HepG2 (cell line): Measurements from ENCODE around the gene ITGB5. TPM values are rescaled to one million over a fixed set of nuclear protein-coding genes. Genes with fewer than 3 reads are reported as not detected.

Experiments
- BCLAF1 ChIP-seq: fragments of 450-650 bp; IDR thresholded peaks from 2 replicates; pipeline ENCODE4 v1.6.1; 2017; ENCODE audit warnings: mild to moderate bottlenecking
- BORCS8-MEF2B ChIP-seq: sonication (generic); formaldehyde crosslinking; IDR thresholded peaks from 2 replicates; pipeline ENCODE4 v1.8.0; 2022; ENCODE audit warnings: mild to moderate bottlenecking, missing genetic modification reagents
- CREM ChIP-seq, 2 experiments: sonication (generic) in 1 of 2; formaldehyde crosslinking in 1 of 2; IDR thresholded peaks; 2 replicates each; pipeline versions ENCODE4 v1.4.0 to v1.6.1; 2016 to 2020; ENCODE audit warnings: antibody characterized with exemption in 1 of 2, mild to moderate bottlenecking in 1 of 2, missing genetic modification reagents in 1 of 2
- EP300 ChIP-seq, 3 experiments: sonication (generic) in 1 of 3; formaldehyde crosslinking in 1 of 3; IDR thresholded peaks; 2 replicates each; pipeline versions ENCODE4 v1.5.1 to v1.6.1; 2011 to 2020; ENCODE audit warnings: low read depth in 2 of 3, low read length in 2 of 3, borderline replicate concordance in 1 of 3, improper control_type of control experiment in 1 of 3, mild to moderate bottlenecking in 1 of 3, missing genetic modification reagents in 1 of 3, moderate library complexity in 1 of 3
- FOXA1 ChIP-seq, 2 experiments: fragments of 450-650 bp in 1 of 2; sonication (generic) in 1 of 2; formaldehyde crosslinking in 1 of 2; IDR thresholded peaks; 2 replicates each; pipeline versions ENCODE4 v1.4.0 to v1.6.1; 2016 to 2020; ENCODE audit warnings: missing genetic modification reagents in 1 of 2
- GMEB1 ChIP-seq: sonication (generic); formaldehyde crosslinking; IDR thresholded peaks from 2 replicates; pipeline ENCODE4 v1.5.1; 2020; ENCODE audit warnings: missing genetic modification reagents, mild to moderate bottlenecking, borderline replicate concordance
- HMGXB4 ChIP-seq, 2 experiments: sonication (generic) in 1 of 2; formaldehyde crosslinking in 1 of 2; IDR thresholded peaks; 2 replicates each; pipeline versions ENCODE4 v1.4.0 to v1.6.1; 2018 to 2020; ENCODE audit warnings: missing genetic modification reagents in 2 of 2, borderline replicate concordance in 1 of 2, low read depth in 1 of 2, mild to moderate bottlenecking in 1 of 2, missing biosample characterization in 1 of 2
- SAFB2 ChIP-seq: sonication (generic); formaldehyde crosslinking; IDR thresholded peaks from 2 replicates; pipeline ENCODE4 v1.5.1; 2020; ENCODE audit warnings: missing genetic modification reagents, low read depth, mild to moderate bottlenecking, borderline replicate concordance
- SIN3B ChIP-seq: fragments of 150-350 bp; IDR thresholded peaks from 2 replicates; pipeline ENCODE4 v1.6.1; 2014; ENCODE audit warnings: low read length
- SP140L ChIP-seq: sonication (generic); formaldehyde crosslinking; IDR thresholded peaks from 2 replicates; pipeline ENCODE4 v1.4.0; 2020; ENCODE audit warnings: missing genetic modification reagents, borderline replicate concordance
- TEAD3 ChIP-seq: optimal IDR thresholded peaks from 2 replicates; pipeline ENCODE3; 2016; ENCODE audit warnings: borderline replicate concordance
- ZNF512B ChIP-seq: sonication (generic); formaldehyde crosslinking; IDR thresholded peaks from 2 replicates; pipeline ENCODE4 v1.5.1; 2020; ENCODE audit warnings: missing genetic modification reagents, mild to moderate bottlenecking, borderline replicate concordance
- ZNF687 ChIP-seq: sonication (generic); formaldehyde crosslinking; IDR thresholded peaks from 2 replicates; pipeline ENCODE4 v1.5.1; 2020; ENCODE audit warnings: mild to moderate bottlenecking, missing genetic modification reagents, moderate library complexity
- polyA plus RNA-seq, 8 experiments: library from polyadenylated mRNA; depleted of rRNA in 3 of 8; stranded (reverse) in 7 of 8; unstranded in 1 of 8; fragments of >200 nt; fragmentation: Illumina TruSeq in 4 of 8; extraction: Trizol in 4 of 8; gene quantifications; 2 replicates each; pipeline versions ENCODE4 v1.2.1 to v1.2.3, GENCODE V29; 2011 to 2016; ENCODE audit warnings: low read depth in 4 of 8, missing spikeins in 1 of 8, mixed read lengths in 1 of 8; ENCODE audit not compliant: insufficient read depth in 1 of 8
- total RNA-seq, 5 experiments: library from RNA; depleted of rRNA; stranded (reverse); fragments of >200 nt; fragmentation: Illumina TruSeq; extraction: Trizol; gene quantifications; 2 replicates each; pipeline ENCODE4 v1.2.3, GENCODE V29; 2016; ENCODE audit warnings: low read depth in 1 of 5

The ITGB5 gene
- total and polyA plus RNA-seq, 2 of the 13 experiments (the other 11 are each of a cell fraction or from before 2014, with no cell fraction given), result 74.1 to 343 TPM

GRCh38 chr3:124833710-124834332 lies 53.3 kb downstream of the ITGB5 start (continued):
- TF ChIP-seq ZNF687, result no peak
- peak; percentile 87 for TF ChIP-seq FOXA1 (IDR thresholded peaks at IDR 0.05)
- peak; percentile 97 for TF ChIP-seq FOXA1 (CRISPR knock-in tag; IDR thresholded peaks at IDR 0.05)
- peak; percentile 88 for TF ChIP-seq CREM (IDR thresholded peaks at IDR 0.05)
- TF ChIP-seq CREM (CRISPR knock-in tag; IDR thresholded peaks at IDR 0.05), result no peak
- TF ChIP-seq TEAD3 (CRISPR knock-in tag), result peak; percentile 87
- TF ChIP-seq EP300 (IDR thresholded peaks at IDR 0.05; ENCODE audit: low read depth in 2 of 2, low read length in 2 of 2), result peak; percentile 88 to 96; a peak in 3 of 4 replicates
- peak; percentile 93 for TF ChIP-seq EP300 (CRISPR knock-in tag; IDR thresholded peaks at IDR 0.05; ENCODE audit: borderline replicate concordance)
- no peak for TF ChIP-seq BCLAF1
- no peak for TF ChIP-seq GMEB1 (CRISPR knock-in tag)
- no peak; a peak in 1 of 4 replicates for TF ChIP-seq HMGXB4 (CRISPR knock-in tag; IDR thresholded peaks at IDR 0.05; ENCODE audit: borderline replicate concordance in 1 of 2, low read depth in 1 of 2)
- no peak for TF ChIP-seq SP140L
- no peak for TF ChIP-seq ZNF512B (CRISPR knock-in tag)
- no peak for TF ChIP-seq SIN3B
- no peak for TF ChIP-seq SAFB2
- TF ChIP-seq BORCS8-MEF2B, result peak; percentile 39; the same call in 1 of the 2 replicates
